ENCODE results near the gene JAKMIP1.

- TF ChIP-seq CTCF (IDR thresholded peaks at IDR 0.05; ENCODE audit: low read length) = no peak
- no peak for TF ChIP-seq EZH2 (optimal IDR thresholded peaks at IDR 0.05; ENCODE audit: low read depth, low read length)
- TF ChIP-seq EZH2phosphoT487 (IDR thresholded peaks at IDR 0.05; ENCODE audit: low read length) = no peak
These were observed 171.1 kb downstream of the JAKMIP1 start for GRCh38 chr4:6029254-6029653.

Data from MM.1S (cell line).